IPS-18a (cell line): ENCODE measurements around the gene HTRA3.

ENCODE experiments used
- H3K27ac ChIP-seq: one replicate; pipeline ENCODE4 v1.5.1; 2013; ENCODE audit warnings: low read length
- H3K27me3 ChIP-seq: one replicate; pipeline ENCODE4 v1.6.1; 2013; ENCODE audit warnings: mild to moderate bottlenecking, low read length; ENCODE audit not compliant: control insufficient read depth, insufficient read depth
- H3K36me3 ChIP-seq: one replicate; pipeline ENCODE4 v1.6.1; 2013; ENCODE audit warnings: low read depth, low read length; ENCODE audit not compliant: control insufficient read depth
- H3K4me1 ChIP-seq: one replicate; pipeline ENCODE4 v1.6.1; 2013; ENCODE audit warnings: low read depth, low read length; ENCODE audit not compliant: control insufficient read depth
- H3K4me3 ChIP-seq: one replicate; pipeline ENCODE4 v1.5.1; 2013; ENCODE audit warnings: low read length
- H3K9ac ChIP-seq: one replicate; pipeline ENCODE4 v1.6.1; 2013; ENCODE audit warnings: mild to moderate bottlenecking, low read length, moderate library complexity
- H3K9me3 ChIP-seq: one replicate; pipeline ENCODE4 v1.6.1; 2013; ENCODE audit warnings: low read depth, low read length; ENCODE audit not compliant: control insufficient read depth

Gene HTRA3

GRCh38 chr4:8228319-8229250, 41.0 kb upstream of the HTRA3 start:
- no peak overlapping the region for H3K4me3 ChIP-seq
- no peaks in the 10 kb centered on the region for H3K9me3 ChIP-seq
- H3K9ac ChIP-seq: no peak overlapping the region
- H3K36me3 ChIP-seq: no peaks in the 10 kb centered on the region
- H3K4me1 ChIP-seq: peaks cover 22% of the 10 kb centered on the region
- H3K27me3 ChIP-seq: no peaks in the 10 kb centered on the region
- H3K27ac ChIP-seq: no peak overlapping the region

- no peaks in the 10 kb centered on the region for H3K27me3 ChIP-seq
- no peak overlapping the region for H3K4me3 ChIP-seq
- H3K27ac ChIP-seq: no peak overlapping the region
- H3K9ac ChIP-seq: no peak overlapping the region
- peaks cover 22% of the 10 kb centered on the region for H3K4me1 ChIP-seq
- no peaks in the 10 kb centered on the region for H3K36me3 ChIP-seq
- H3K9me3 ChIP-seq: no peaks in the 10 kb centered on the region
Observed at GRCh38 chr4:8229331-8229975, 40.1 kb upstream of the HTRA3 start.

- Histone ChIP-seq H3K9me3 (no peaks in the 10 kb centered on the region), H3K9ac (no peak overlapping the region), H3K36me3 (no peaks in the 10 kb centered on the region), H3K4me3 (no peak overlapping the region), H3K27ac (no peak overlapping the region), H3K4me1 (peaks cover 18% of the 10 kb centered on the region), H3K27me3 (no peaks in the 10 kb centered on the region)
Observed at GRCh38 chr4:8230033-8230432, 39.5 kb upstream of the HTRA3 start.

- H3K9ac ChIP-seq: no peak overlapping the region
- H3K36me3 ChIP-seq: no peaks in the 10 kb centered on the region
- no peak overlapping the region for H3K4me3 ChIP-seq
- H3K4me1 ChIP-seq: peaks cover 9% of the 10 kb centered on the region
- H3K27ac ChIP-seq: no peak overlapping the region
- H3K27me3 ChIP-seq: no peaks in the 10 kb centered on the region
- no peaks in the 10 kb centered on the region for H3K9me3 ChIP-seq
Observed at GRCh38 chr4:8230891-8231290, 38.7 kb upstream of the HTRA3 start.

- no peaks in the 10 kb centered on the region for H3K36me3 ChIP-seq
- peaks cover 2% of the 10 kb centered on the region for H3K4me1 ChIP-seq
- no peak overlapping the region for H3K9ac ChIP-seq
- no peak overlapping the region for H3K27ac ChIP-seq
- no peak overlapping the region for H3K4me3 ChIP-seq
- no peaks in the 10 kb centered on the region for H3K27me3 ChIP-seq
- no peaks in the 10 kb centered on the region for H3K9me3 ChIP-seq
Observed at GRCh38 chr4:8231551-8232049, 38.0 kb upstream of the HTRA3 start.

- no peaks in the 10 kb centered on the region for H3K36me3 ChIP-seq
- H3K27ac ChIP-seq: no peak overlapping the region
- H3K9me3 ChIP-seq: no peaks in the 10 kb centered on the region
- no peaks in the 10 kb centered on the region for H3K4me1 ChIP-seq
- H3K27me3 ChIP-seq: no peaks in the 10 kb centered on the region
- H3K4me3 ChIP-seq: no peak overlapping the region
- no peak overlapping the region for H3K9ac ChIP-seq
Observed at GRCh38 chr4:8232748-8233147, 36.8 kb upstream of the HTRA3 start.

- no peaks in the 10 kb centered on the region for H3K4me1 ChIP-seq
- no peak overlapping the region for H3K4me3 ChIP-seq
- no peaks in the 10 kb centered on the region for H3K36me3 ChIP-seq
- no peaks in the 10 kb centered on the region for H3K27me3 ChIP-seq
- H3K9me3 ChIP-seq: no peaks in the 10 kb centered on the region
- H3K9ac ChIP-seq: no peak overlapping the region
- no peak overlapping the region for H3K27ac ChIP-seq
Observed at GRCh38 chr4:8233672-8234484, 35.7 kb upstream of the HTRA3 start.

GRCh38 chr4:8234715-8235114, 34.8 kb upstream of the HTRA3 start:
- Histone ChIP-seq H3K4me3 (no peak overlapping the region), H3K9ac (no peak overlapping the region), H3K27me3 (no peaks in the 10 kb centered on the region), H3K4me1 (no peaks in the 10 kb centered on the region), H3K9me3 (no peaks in the 10 kb centered on the region), H3K36me3 (no peaks in the 10 kb centered on the region), H3K27ac (no peak overlapping the region)

GRCh38 chr4:8235224-8235623, 34.3 kb upstream of the HTRA3 start:
- Histone ChIP-seq H3K27ac (no peak overlapping the region), H3K9ac (no peak overlapping the region), H3K4me1 (no peaks in the 10 kb centered on the region), H3K36me3 (no peaks in the 10 kb centered on the region), H3K4me3 (no peak overlapping the region), H3K27me3 (no peaks in the 10 kb centered on the region), H3K9me3 (no peaks in the 10 kb centered on the region)

- Histone ChIP-seq H3K9me3 (no peaks in the 10 kb centered on the region), H3K27me3 (no peaks in the 10 kb centered on the region), H3K27ac (no peak overlapping the region), H3K4me3 (no peak overlapping the region), H3K36me3 (no peaks in the 10 kb centered on the region), H3K4me1 (no peaks in the 10 kb centered on the region), H3K9ac (no peak overlapping the region)
Observed at GRCh38 chr4:8235686-8236085, 33.9 kb upstream of the HTRA3 start.
